Fibroblast of skin of scalp (primary cell): Measurements from ENCODE around the gene LILRA2. TPM values are rescaled to one million over a fixed set of nuclear protein-coding genes. Genes with fewer than 3 reads are reported as not detected.
"Not testable (repeated sequence)": the region's sequence is repeated elsewhere in the genome, so short reads cannot be mapped to it uniquely, and the experiment has no call there.

ENCODE experiments used
- DNase-seq: peaks from one replicate; pipeline ENCODE4 v3.0.0-alpha.2; 2013
- polyA plus RNA-seq, 2 experiments: library from polyadenylated mRNA; unstranded; fragments of 120-200 nt; gene quantifications; one replicate each; pipeline ENCODE4 v1.2.1, GENCODE V29; 2013; ENCODE audit not compliant: insufficient read length in 2 of 2

The LILRA2 gene
- polyA plus RNA-seq (2013, experiment 1 of 2; ENCODE audit: insufficient read length), result 0.02 TPM
- not detected for polyA plus RNA-seq (2013, experiment 2 of 2; ENCODE audit: insufficient read length)

DNA sequence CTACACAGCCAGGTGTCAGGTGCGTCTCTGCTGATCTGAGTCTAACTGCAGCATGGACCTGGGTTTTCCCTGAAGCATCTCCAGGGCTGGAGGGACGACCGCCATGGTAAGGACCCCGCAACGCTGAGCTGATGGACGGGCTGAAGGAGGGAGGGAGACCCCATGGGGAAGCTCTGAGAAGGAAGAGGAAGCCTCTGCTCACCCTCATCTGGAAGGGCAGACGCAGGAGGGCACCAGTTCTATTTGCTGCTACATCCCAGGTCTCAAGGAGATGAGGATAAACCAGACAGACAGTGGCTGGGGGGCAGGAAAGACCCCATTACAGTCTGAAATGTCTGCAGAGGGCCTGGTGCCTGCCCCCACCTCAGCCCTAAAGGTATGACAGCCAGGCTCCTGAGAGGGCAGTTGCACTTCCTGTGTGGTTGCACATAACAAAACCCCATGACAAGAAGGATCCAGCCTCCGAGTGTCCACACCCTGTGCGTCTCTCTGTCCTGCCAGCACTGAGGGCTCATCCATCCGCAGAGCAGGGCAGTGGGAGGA is at the start of gene LILRA2:
LILRA2 (plus strand) TSS at position 461 of the 543 bp plus-strand sequence. CDS start 89 bp downstream, outside the sequence.
- no peak for DNase-seq

DNA sequence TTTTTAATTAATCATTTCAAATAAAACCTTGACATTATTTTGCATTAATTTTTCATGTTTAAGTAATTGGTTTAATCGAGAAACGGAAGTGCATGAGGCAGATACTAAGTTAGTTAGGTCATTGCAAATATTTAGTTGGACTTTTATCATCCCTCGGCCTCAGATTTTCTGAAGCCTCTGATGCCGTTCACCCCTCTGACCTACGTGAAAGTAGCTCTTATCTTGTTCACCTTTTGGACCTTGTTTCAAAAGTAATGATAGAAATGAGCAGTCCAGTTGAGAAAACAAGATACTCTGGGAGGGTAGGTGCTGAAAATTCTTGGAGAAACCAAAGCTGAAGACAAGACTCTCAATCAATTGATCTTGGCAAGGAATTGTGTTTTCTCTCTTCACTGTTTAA is 48.0 kb upstream of the LILRA2 start:
- no peak for DNase-seq

DNA sequence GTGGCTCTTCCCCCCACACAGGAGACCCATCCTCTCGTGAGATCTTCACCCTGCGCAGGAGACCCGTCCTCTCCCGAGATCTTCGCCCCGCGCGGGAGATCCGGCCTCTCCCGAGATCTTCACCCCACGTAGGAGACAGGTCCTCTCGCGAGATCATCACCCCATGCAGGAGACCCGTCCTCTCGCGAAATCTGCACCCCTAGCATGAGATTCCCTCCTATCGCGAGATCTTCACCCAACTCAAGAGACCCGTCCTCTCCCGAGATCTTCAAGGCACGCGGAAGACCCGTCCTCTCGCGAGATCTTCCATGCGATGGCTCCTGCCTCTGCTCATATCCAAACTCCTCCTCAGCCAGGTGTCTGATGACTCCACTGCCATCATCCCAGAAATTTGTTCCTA is 46.6 kb upstream of the LILRA2 start:
- DNase-seq, result no peak

DNA sequence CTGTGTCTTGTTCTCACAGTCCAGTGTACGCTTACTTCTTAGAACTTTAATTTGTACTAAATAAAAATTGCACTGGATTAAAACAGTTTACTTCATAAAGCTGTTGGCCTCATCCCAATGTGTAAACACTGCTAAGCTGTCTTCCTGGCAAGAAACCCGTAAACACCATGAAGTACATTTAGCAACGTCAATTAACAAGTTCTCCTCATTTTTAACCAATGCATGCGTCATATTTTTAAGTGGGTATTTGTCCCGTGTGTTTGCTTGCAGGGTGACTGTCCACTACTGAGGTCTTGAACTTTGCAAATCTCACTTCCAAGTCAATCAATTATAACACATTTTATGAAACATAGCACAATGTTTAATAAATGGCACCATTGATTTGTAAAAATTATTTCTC is 42.7 kb upstream of the LILRA2 start:
- DNase-seq, result no peak

DNA sequence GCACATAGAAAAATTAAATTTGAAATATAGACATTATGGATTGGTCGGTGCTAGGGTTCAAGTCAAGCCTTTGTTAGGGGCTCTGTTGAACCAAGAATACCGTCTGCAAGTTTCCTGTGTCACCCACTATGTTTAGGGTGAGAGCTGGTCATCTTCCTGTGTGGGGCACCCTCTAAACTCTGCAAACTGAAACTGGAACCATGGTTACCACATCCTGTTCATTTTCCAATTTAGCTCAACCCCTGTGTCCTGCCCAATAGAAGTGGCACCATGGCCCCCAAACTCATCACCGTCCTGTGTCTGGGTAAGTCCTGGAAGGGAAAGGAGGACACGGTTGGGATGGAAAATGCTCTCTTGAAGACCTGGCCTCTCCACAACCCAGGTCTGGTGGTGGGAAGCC is 41.1 kb upstream of the LILRA2 start:
- no peak for DNase-seq

DNA sequence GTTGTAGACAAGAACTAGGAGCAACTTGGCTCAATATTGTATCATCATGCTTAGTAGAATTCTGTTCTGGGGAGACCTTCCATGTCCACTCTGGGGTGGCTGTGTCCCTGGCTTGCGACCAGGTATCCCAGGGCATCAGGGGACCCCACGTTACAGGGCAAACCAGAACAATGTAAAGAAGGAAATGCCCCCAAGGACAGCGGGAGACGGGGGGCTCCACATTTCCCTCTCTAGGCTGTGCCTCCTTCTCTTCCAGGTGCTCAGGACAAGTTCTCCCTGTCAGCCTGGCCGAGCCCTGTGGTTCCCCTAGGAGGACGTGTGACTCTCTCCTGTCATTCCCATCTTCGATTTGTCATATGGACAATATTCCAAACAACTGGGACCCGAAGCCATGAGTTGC is 40.1 kb upstream of the LILRA2 start:
- no peak for DNase-seq

DNA sequence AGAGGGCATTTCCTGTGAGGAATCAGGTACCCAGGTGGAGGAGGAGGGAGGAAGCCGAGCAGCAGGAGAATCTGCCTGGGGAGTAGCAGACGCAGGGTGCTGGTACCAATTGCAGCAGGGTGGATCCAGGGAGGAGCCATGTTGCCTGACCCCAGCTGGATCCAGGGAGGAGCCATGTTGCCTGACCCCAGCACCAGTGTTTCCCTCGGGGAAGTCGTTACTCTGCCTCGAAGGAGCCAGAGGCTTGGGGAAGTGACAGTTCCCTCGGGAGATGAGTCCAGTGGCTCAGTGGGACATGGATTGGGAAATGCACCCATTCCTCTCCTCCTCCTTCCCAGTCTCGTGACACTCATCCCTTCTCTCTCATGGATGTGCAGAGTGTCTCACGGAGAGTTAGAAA is 39.4 kb upstream of the LILRA2 start:
- DNase-seq, result no peak

DNA sequence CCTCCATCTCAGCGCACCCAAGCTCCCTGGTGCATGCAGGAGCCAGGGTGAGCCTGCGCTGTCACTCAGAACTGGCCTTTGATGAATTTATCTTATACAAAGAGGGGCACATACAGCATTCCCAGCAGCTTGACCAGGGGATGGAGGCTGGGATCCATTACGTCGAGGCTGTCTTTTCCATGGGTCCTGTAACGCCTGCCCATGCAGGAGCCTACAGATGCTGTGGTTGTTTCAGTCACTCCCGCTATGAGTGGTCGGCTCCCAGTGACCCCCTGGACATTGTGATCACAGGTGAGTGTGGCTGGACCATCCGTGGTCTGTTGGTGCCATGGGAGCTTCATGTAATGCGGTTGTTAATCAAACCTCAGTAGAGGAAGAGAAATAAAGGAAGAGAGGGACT is 38.0 kb upstream of the LILRA2 start:
- DNase-seq, result no peak

DNA sequence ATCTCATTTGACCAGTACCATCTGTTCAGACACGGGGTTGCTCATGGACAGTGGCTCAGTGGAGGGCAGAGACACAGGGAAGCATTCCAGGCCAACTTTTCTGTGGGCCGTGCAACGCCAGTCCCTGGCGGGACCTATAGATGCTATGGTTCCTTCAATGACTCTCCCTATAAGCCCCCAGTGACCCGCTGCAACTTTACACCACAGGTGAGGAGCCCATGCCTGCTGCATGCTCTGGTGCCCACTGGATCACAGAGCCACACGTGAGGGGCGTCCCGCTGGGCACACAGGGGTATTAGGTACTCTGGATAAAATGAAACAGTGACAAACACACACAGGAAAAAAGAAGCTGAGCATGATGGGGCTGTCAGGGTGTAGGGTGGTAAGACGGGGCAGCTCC is 36.6 kb upstream of the LILRA2 start:
- DNase-seq, result no peak

DNA sequence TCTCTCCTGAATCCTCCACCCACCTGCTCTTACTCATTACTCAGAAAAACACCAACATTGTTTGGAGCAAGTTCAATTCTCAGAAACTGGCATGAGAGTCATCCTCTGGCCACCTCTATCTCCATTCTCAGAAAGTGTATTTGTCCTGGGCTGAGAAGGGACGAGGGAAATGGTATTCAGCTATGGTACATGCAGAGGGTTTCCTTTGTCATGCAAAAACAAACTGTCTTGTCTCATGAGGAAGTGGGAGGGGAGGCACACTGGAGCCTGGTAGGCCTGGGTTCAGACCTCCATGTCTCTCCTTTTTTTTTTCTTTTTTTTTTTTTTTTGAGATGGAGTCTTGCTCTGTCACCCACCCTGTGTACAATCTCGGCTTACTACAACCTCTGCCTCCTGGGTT is 31.9 kb upstream of the LILRA2 start:
- DNase-seq, result no peak

DNA sequence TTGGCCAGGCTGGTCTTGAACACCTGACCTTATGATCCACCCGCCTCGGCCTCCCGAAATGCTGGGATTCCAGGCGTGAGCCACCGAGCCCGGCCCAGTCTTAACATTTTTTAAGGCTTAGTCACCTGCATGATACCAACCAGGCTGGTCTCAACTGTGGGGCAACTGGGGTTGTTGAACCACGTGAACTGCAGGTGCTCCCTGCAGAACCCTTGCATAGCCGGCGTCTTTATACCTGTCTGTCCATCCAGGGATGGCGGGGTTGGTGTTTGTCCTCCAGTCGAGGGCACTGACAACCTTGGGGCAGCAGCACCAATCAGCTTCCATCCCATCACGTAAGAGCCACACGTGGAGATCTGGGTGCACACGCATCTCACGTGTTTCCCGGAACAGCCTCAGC is 24.8 kb upstream of the LILRA2 start:
- DNase-seq, result no peak

DNA sequence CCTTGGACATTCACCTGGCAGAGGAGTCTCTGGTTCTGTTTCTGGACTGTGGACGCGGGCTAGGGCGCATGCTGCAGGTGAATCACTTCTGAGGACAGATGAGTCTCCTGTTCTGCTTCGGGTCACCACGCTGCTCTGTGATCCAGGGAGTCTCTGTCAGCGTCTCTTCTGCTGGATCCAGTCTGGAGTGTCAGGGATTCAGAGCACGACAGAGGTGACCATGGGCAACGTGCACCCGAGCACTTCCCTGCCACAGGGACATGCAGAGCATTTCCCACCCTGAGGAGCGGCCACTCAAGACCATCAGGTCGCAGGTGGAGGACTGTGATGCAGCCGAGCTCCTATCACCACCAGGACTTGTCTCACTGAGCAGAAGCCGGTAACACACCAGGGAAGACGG is 24.4 kb upstream of the LILRA2 start:
- DNase-seq, result no peak

DNA sequence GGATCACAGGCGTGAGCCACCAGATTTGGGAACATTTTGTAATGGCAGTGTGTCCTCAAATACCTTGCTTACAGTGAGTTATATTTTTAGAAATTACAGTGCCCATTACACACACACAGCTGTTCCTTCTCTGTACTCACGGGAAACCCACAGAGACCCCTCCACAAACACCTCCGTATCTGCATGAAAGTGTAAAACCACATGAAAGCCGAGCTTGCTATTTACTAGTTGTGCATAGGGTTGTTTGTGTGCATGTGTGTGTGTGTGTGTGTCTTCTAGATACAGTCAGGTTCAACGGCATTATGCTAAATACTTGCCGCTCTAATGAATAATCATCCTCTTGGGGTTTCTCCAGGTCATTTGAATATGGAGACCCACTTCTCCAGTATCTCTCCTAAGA is 22.3 kb upstream of the LILRA2 start:
- DNase-seq, result no peak

DNA sequence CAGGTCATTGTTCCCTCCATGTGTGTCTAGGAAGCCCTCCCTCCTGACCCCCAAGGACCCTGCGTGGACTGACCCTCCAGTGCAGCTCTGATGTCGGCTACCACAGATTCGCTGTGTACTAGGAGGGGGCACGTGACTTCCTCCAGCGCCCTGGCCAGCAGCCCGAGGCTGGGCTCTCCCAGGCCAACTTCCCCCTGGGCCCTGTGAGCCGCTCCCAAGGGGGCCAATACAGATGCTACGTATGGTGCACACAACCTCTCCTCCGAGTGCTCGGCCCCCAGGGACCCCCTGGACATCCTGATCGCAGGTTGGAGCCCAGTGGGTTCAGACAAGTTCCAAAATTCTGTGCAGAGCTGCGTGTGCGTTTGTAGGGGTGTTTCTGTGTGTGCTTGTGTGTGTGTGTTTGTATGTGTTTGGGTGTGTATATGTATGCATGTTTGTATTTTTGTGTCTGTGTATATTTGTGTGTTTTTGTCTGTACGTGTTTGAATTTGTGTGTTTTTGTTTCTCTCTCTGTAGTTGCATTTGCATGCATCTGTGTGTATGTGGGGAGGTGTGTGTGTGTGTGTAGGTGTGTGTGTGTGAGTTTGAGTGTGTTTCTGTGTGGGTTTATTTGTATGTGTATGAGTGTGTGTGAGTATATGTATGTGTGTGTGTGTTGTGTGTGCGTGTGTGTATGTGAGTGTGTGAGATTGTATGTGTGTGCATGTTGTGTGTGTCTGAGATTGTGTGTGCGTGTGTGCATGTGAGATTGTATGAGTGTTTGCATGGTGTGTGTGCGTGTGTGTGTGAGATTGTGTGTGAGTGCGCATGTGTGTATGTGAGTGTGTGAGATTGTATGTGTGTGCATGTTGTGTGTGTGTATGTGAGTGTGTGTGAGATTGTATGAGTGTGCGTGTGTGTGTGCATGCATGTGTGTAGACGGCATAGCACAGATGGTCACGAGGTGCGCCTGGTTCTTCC is 21.4 kb upstream of the LILRA2 start:
- DNase-seq, result no peak

DNA sequence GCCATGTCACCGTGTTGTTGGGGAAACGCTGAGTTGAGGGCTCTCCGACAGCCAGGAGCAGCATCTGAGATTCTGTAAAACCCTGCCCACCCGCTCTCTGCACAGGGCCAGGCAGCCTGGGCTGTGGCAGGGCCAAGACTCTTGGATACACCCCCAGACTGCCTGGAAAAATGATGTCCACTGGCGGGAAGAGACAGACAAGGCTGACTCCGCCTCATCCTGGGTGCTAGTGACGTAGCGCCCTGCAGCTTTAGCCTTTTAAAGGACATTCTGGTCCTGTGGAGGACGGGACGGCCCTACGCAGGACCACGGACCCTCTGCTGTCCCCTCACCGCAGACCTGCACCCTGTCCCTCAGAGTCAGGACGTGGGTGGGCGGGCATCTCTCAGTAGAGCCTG is 20.7 kb upstream of the LILRA2 start:
- no peak for DNase-seq

DNA sequence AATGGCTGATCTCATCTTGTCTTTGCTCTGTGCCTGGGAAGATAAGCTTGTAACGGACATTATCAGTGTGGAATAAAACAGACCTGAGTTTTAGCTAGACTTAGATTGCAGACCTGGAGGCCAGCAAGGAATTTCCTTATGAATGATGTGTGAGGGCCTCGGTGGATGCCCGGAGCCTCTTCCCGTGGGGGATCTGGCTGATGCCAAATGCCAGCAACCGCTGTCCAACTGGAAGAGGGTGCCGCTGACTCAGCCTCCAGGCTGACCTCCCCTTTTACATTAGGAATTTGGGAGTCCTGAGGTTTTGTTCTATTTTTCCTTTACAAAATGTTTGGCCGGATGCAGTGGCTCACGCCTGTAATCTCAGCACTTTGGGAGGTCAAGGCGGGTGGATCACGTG is 19.6 kb upstream of the LILRA2 start:
- DNase-seq, result no peak

DNA sequence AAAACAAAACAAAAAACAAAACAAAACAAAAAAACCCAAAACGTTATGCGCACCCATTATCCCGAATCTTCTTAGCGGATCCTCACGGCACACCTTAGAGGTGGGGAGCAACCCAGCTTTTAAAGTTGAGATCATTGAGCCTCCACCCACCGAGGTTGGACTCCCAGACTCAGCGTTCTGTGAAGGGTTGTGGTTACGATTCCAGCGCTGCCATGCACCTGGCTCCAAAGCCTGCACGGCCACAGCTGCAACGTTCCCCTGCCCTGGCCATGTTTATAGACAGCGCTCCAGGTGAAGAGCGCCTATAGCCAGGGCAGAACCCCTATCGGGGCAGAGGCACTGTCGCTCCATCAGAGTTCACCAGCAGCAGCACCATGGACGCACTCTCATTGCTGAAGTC is 18.7 kb upstream of the LILRA2 start:
- DNase-seq, result no peak

DNA sequence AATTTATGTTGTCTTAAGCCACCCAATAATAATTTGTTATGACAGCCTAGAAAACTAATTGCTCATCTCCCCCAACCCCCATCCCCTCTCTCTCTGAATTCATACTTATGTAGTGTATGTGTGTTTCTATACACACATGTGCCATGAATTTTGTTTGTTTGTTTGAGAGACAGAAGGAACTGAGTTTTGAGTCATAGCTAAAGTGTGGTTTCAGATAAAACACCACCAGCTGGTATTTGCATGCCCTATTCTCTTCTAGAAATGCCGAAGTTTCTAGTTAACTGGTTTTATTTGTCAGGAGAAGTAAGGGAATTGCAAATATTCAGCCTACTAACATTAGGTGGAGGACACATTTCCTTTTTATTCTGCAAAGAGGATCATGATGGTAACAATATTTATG is 17.4 kb upstream of the LILRA2 start:
- no peak for DNase-seq

DNA sequence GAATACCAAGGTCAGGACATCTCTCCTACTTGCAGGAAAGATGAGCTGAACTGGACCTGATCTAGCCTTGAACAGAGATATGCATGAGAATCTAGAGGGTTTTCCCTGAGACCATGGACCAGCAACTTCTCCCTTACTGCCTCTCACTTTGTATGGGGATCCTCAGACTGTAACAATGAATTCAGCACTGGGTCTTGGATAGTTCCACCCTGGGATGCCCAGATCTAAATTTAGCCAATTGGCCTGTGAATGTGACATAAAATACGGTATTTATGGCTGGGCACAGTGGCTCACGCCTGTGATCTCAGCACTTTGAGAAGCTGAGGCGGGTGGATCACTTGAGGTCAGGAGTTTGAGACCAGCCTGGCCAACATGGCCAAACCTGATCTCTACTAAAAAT is 15.3 kb upstream of the LILRA2 start:
- DNase-seq, result no peak

DNA sequence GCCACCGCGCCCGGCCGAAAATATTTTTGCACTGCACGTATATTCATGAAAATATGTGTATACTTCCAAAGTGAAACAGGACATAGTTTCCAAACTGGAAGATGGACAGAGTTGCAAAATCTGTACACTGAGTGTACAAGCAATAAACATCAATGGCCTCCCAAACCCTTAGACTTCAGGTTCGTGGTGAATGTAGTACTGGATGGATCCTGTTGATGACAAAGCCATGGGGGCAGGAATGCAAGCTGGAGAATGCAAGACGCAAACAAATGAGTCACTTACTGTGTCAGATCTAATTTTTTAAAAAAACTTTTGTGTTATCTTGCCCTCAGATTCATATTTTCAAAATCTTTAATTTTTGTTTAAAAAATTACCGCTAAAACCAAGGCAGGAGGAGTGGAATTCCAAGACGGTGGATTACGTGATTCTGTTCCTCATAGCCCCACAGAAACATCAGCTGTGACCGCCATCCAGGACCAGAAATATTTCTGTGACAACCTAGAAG is 12.7 kb upstream of the LILRA2 start:
- no peak for DNase-seq

DNA sequence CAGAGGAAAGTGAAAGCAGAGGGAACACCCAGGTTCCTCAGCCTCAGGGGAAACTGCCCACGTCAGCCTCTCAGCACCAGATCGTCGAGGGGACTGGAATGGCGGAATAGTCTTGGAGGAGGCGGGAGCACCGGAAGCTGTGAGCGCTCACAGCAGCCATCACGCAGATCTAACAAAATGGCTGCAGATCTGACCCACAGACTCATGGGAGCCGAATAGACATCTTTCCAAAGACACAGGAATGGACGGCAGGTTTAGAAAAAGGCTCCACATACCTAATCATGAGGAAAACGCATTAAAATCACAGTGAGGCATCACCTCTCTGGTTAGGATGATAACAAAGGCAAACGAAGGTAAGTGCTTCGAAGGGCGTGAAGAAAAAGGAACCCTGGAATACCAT is 11.8 kb upstream of the LILRA2 start:
- DNase-seq, result no peak

DNA sequence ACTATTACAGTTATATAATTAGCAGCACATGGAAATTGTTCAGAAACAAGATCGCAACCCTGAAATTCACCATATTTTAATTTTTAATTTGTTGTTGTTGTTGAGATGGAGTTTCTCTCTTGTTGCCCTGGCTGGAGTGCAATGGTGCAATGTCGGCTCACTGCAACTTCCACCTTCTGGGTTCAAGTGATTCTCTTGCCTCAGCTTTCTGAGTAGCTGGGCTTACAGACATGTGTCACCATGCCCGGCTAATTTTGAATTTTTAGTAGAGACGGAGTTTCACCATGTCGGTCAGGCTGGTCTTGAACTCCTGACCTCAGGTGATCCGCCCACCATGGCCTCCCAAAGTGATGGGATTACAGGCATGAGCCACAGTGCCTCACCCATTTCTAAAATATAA is 10.4 kb upstream of the LILRA2 start:
- not testable (repeated sequence) for DNase-seq

DNA sequence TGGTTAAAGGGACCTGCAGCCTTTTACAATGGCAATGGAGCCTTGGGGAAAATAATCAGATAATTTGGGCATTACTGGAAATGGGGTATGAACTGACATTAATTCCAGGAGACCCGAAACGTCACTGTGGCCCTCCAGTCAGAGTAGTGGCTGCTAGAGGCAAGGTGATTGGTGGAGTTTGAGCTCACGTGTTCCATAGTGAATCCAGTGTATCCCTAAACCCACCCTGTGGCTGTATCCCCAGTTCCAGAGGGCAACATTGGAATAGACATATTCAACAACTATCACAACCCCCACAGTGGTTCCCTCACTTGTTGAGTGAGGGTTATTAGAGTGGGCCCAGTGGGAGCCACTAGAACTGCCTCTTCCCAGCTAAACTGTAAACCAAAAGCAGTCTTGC is 3.3 kb upstream of the LILRA2 start:
- no peak for DNase-seq
